Progenitor cell of endocrine pancreas (in vitro differentiated cells): Measurements from ENCODE around the gene GSE1. TPM values are rescaled to one million over a fixed set of nuclear protein-coding genes. Genes with fewer than 3 reads are reported as not detected.

Source experiments
- DNase-seq: peaks from one replicate; pipeline ENCODE4 v3.0.0; 2021; ENCODE audit warnings: low spot score; ENCODE audit not compliant: unreplicated experiment
- H3K27ac Mint-ChIP-seq: 2 replicates; pipeline ENCODE4 v1.8.0; 2021; ENCODE audit warnings: mild to moderate bottlenecking, moderate library complexity, mixed read lengths
- H3K27me3 Mint-ChIP-seq: 2 replicates; pipeline ENCODE4 v1.8.0; 2021; ENCODE audit warnings: mixed read lengths
- H3K36me3 Mint-ChIP-seq: 2 replicates; pipeline ENCODE4 v1.8.0; 2022; ENCODE audit warnings: mixed read lengths; ENCODE audit not compliant: insufficient read depth
- H3K4me1 Mint-ChIP-seq: 2 replicates; pipeline ENCODE4 v1.8.0; 2021; ENCODE audit warnings: low read depth, mixed read lengths
- H3K4me3 Mint-ChIP-seq: 2 replicates; pipeline ENCODE4 v1.8.0; 2021; ENCODE audit warnings: low read depth, mild to moderate bottlenecking, moderate library complexity, mixed read lengths
- H3K9me3 Mint-ChIP-seq: 2 replicates; pipeline ENCODE4 v1.8.0; 2021; ENCODE audit warnings: low read depth, mixed read lengths
- total RNA-seq: library from RNA; stranded (reverse); gene quantifications from 2 replicates; pipeline ENCODE4 v1.2.1, GENCODE V29; 2021
- TF ChIP-seq, protein P1 (sequence below): fragments of 200-600 bp; sonication (generic); IDR thresholded peaks from one replicate; pipeline ENCODE4 v1.5.0; 2021; ENCODE audit warnings: antibody characterized with exemption, mild to moderate bottlenecking; ENCODE audit not compliant: unreplicated experiment

Gene GSE1
- total RNA-seq, 1 donor from 2014 or later, result 136 TPM

DNA sequence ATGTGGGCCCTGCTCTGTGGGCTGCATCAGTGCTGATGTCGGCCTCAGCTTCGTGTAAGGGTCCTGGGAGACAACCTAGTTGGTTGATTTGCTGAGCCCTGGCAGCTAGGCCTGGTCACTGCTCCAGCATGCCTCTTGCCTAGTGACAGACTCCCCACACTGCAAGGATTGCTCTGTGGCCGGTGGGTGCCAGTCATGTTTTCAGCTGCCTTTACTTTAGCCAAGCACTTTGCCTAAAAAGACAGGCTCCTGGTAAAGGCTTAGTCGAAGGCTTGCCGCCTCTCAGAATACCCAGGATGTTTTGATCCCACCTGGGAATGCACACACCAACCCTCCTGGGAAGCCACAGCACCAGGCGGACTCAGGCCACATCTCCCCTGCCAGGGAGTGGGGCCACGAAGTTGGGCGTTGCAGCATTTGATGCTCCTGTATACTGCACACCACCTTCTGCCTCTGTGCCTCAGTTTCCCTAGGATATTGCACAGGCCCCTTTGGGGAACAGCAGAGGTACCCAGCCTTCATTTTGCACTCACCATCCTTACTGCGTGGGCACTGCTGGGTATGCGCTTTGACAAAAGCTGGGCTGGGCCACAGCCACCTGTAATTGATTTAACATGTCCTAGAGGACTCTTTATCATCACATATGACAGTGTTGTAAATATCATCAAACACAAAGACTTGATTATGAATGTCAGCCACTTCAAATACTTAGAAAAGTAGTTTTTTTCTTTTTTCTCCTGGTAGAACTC lies 55.7 kb downstream of the GSE1 start:
- DNase-seq, result no peak
- Mint-ChIP-seq H3K27ac (no peak overlapping the region), H3K27me3 (no peaks in the 10 kb centered on the region), H3K9me3 (no peaks in the 10 kb centered on the region), H3K4me3 (no peak overlapping the region), H3K36me3 (peaks cover 36% of the 10 kb centered on the region), H3K4me1 (peaks cover 2% of the 10 kb centered on the region)
- TF ChIP-seq, protein P1, sequence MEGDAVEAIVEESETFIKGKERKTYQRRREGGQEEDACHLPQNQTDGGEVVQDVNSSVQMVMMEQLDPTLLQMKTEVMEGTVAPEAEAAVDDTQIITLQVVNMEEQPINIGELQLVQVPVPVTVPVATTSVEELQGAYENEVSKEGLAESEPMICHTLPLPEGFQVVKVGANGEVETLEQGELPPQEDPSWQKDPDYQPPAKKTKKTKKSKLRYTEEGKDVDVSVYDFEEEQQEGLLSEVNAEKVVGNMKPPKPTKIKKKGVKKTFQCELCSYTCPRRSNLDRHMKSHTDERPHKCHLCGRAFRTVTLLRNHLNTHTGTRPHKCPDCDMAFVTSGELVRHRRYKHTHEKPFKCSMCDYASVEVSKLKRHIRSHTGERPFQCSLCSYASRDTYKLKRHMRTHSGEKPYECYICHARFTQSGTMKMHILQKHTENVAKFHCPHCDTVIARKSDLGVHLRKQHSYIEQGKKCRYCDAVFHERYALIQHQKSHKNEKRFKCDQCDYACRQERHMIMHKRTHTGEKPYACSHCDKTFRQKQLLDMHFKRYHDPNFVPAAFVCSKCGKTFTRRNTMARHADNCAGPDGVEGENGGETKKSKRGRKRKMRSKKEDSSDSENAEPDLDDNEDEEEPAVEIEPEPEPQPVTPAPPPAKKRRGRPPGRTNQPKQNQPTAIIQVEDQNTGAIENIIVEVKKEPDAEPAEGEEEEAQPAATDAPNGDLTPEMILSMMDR, result no peak

DNA sequence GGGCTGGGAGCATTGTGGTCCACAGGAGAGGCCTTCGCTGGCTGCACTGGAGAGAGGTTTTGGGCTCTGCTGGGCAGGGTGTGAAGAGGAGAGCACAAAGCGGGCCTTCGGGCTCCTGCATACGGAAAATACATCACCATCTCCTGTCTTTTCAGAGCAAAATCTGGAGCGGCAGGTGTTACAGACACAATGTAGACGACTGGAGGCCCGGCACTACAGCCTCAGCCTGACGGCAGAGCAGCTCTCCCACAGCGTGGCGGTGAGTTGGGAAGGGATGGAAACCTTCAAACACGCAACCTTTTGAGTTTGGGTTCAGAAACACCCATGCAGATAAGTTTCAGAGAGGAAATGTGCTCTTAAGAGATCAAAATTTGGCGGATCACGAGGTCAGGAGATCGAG lies 57.7 kb downstream of the GSE1 start:
- no peaks in the 10 kb centered on the region for H3K9me3 Mint-ChIP-seq
- H3K36me3 Mint-ChIP-seq, result peaks cover 43% of the 10 kb centered on the region
- H3K27ac Mint-ChIP-seq, result peak overlapping the region; percentile 94
- H3K4me3 Mint-ChIP-seq, result no peak overlapping the region
- DNase-seq, result no peak
- TF ChIP-seq, protein P1, result no peak
- peaks cover 2% of the 10 kb centered on the region for H3K4me1 Mint-ChIP-seq
- no peaks in the 10 kb centered on the region for H3K27me3 Mint-ChIP-seq

DNA sequence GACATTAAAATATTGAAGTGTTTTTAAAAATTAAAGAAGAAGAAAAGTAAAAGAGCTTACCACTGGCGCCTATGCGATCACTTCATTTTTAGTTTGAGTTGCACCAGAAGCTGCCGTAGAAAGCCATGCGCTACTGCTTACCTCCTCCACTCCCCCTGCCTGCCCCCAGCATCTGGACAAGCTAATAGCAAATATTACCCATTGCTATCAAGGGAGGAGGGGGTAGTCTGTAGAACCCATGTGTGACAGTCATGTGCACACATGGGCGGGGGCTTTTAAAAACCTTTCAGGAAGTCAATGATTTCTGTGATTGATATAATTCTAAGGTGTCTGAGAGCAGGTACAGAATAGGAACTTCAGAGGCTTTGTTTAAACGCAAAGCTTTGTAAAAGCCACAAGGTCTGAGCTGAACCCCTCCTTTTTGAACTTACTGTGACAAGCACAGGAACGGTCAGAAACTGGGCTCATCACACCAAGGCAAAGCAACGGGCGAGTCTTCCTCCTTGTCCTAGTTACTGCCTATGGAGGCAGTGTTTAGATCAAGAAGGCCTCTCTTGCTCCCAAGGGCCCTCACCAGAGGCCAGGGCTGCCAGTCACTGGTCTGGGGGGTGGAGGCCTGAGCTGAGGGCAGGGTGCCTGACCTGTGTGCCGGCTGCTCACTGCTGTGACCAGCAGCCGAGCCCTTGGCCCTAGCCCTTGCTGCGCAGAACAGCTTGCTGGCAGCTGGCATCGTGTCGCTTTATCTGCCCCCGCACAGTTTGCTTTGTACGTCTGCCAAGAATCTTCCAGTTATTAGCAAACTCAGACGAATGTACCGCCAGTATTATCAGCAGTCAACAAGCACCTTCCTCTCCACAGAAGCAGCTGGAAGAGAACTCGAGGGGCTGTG lies 60.7 kb downstream of the GSE1 start:
- Mint-ChIP-seq H3K27me3 (no peaks in the 10 kb centered on the region), H3K9me3 (no peaks in the 10 kb centered on the region), H3K4me1 (peaks cover 5% of the 10 kb centered on the region), H3K27ac (peak overlapping the region; percentile 72), H3K4me3 (no peak overlapping the region), H3K36me3 (peaks cover 36% of the 10 kb centered on the region)
- TF ChIP-seq, protein P1, result no peak
- DNase-seq, result no peak

DNA sequence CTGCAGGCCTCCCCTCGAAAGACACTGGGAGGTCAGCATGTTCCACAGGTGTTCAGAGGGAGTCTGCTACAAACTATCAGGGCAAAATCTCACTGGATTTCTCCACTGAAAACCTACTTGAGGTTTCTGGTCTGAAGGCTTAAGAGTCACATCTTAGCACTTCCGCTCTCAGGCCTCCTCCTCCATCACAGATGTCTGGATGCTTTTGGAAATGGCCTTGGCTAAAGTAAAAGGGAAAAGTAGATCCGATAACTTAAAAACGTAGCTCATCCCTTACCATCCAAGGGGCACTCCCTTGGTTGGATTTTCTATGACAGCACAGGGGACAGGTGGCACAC lies 61.3 kb downstream of the GSE1 start:
- no peak for DNase-seq
- Mint-ChIP-seq H3K36me3 (peaks cover 34% of the 10 kb centered on the region), H3K4me3 (no peak overlapping the region), H3K27ac (peak overlapping the region; percentile 72), H3K4me1 (peaks cover 10% of the 10 kb centered on the region), H3K27me3 (no peaks in the 10 kb centered on the region), H3K9me3 (no peaks in the 10 kb centered on the region)
- TF ChIP-seq, protein P1, result no peak

DNA sequence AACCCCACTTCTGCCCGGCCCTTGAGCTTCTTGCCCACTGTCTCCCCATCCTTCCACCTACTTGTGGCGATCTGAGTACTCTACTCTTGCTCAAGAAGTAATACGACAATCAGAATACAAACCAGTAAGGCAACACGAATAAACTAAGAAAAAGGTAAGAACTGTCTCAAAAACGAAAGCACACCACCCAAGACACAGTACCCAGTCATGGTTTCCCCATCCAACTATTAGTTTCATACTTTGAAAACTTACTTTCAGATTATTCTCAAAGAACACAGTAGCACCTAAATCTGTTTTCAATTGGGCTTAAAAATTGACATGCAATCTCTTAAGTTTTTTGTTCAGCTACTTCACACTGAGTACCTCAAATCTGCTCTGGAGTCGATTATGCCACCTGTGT lies 61.7 kb downstream of the GSE1 start:
- H3K4me1 Mint-ChIP-seq, result peaks cover 12% of the 10 kb centered on the region
- no peaks in the 10 kb centered on the region for H3K9me3 Mint-ChIP-seq
- no peak for DNase-seq
- H3K27me3 Mint-ChIP-seq, result no peaks in the 10 kb centered on the region
- peaks cover 30% of the 10 kb centered on the region for H3K36me3 Mint-ChIP-seq
- no peak overlapping the region for H3K4me3 Mint-ChIP-seq
- peak overlapping the region; percentile 92 for H3K27ac Mint-ChIP-seq
- TF ChIP-seq, protein P1, result no peak
